SJSA1 (cell line): ENCODE results near the gene NAV2. TPM values are rescaled to one million over a fixed set of nuclear protein-coding genes. Genes with fewer than 3 reads are reported as not detected.

Experiments used
- DNase-seq, 2 experiments: peaks; one replicate each; pipeline ENCODE4 v3.0.0-alpha.2; 2015 to 2020; ENCODE audit warnings: low spot score in 2 of 2, low read depth in 1 of 2
- H3K27ac ChIP-seq: fragments of 250-450 bp; sonication (Bioruptor Pico); 2 replicates; pipeline ENCODE4 v1.5.1; 2020; ENCODE audit warnings: mild to moderate bottlenecking, moderate library complexity
- H3K27me3 ChIP-seq: fragments of 250-450 bp; sonication (Bioruptor Pico); replicated peaks from 2 replicates; pipeline ENCODE4 v1.5.1; 2020; ENCODE audit warnings: mild to moderate bottlenecking, moderate library complexity
- H3K36me3 ChIP-seq: fragments of 250-450 bp; sonication (Bioruptor Pico); 2 replicates; pipeline ENCODE4 v1.5.1; 2020; ENCODE audit warnings: mild to moderate bottlenecking
- H3K4me1 ChIP-seq: fragments of 250-450 bp; sonication (Bioruptor Pico); replicated peaks from 2 replicates; pipeline ENCODE4 v1.6.1; 2021; ENCODE audit warnings: mild to moderate bottlenecking
- H3K4me3 ChIP-seq: fragments of 250-450 bp; sonication (Bioruptor Pico); 2 replicates; pipeline ENCODE4 v1.5.1; 2020; ENCODE audit warnings: mild to moderate bottlenecking
- H3K9me3 ChIP-seq: fragments of 250-450 bp; sonication (Bioruptor Pico); replicated peaks from 2 replicates; pipeline ENCODE4 v1.5.1; 2020; ENCODE audit warnings: mild to moderate bottlenecking
- total RNA-seq: library from RNA; depleted of rRNA; stranded (reverse); fragments of >200 nt; shearing (Covaris generic); gene quantifications from 2 replicates; pipeline ENCODE4 v1.2.3, GENCODE V29; 2014

NAV2 gene
- total RNA-seq, 1 experiment from 2014 or later: 2.6 TPM

DNA sequence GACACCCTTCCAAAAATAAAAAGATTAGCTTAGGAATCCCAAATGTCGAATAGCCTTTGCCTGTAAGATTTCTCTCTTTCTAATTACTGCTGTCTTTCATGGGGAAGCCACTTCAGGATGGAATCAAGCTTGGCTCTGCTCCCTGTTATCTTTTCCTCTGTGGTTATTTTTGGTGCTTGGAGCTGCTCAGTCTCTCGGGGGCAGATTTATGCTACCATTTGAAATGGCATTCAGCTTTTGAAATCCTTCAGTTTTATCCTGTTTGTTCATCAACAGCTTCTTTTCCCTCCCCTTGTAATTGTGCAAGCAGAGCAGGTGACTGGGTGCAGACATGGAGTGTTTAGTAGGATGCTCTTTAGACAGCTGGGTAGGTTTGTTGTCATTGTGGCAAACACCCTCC lies 336.6 kb downstream of the NAV2 start:
- H3K4me3 ChIP-seq: no peak overlapping the region
- H3K36me3 ChIP-seq: peaks cover 13% of the 10 kb centered on the region
- H3K27me3 ChIP-seq: no peaks in the 10 kb centered on the region
- no peaks in the 10 kb centered on the region for H3K9me3 ChIP-seq
- H3K4me1 ChIP-seq: no peaks in the 10 kb centered on the region
- no peak overlapping the region for H3K27ac ChIP-seq
- DNase-seq: no peak

DNA sequence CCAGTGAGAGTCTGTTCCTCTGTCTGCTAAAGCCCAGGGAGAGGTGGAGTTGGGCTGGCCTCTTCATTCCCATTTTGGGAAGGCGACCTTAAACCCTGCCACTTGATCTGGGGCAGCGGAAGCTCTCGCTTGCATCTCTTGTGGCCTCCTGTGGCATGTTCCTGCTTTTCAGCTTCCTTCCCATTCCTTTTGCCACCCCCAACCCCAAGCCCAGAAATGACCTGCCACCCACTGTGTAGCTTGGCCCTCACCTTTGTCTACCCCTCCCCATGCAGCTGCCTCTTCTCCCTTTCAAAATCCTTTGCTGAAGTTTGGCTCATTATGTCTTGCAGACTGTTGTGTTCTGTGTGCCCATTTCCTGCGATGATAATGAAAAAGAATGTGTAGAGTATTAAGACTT lies 337.4 kb downstream of the NAV2 start:
- Histone ChIP-seq H3K27me3 (no peaks in the 10 kb centered on the region), H3K36me3 (peaks cover 14% of the 10 kb centered on the region), H3K4me1 (no peaks in the 10 kb centered on the region), H3K9me3 (no peaks in the 10 kb centered on the region), H3K27ac (no peak overlapping the region), H3K4me3 (no peak overlapping the region)
- no peak for DNase-seq

DNA sequence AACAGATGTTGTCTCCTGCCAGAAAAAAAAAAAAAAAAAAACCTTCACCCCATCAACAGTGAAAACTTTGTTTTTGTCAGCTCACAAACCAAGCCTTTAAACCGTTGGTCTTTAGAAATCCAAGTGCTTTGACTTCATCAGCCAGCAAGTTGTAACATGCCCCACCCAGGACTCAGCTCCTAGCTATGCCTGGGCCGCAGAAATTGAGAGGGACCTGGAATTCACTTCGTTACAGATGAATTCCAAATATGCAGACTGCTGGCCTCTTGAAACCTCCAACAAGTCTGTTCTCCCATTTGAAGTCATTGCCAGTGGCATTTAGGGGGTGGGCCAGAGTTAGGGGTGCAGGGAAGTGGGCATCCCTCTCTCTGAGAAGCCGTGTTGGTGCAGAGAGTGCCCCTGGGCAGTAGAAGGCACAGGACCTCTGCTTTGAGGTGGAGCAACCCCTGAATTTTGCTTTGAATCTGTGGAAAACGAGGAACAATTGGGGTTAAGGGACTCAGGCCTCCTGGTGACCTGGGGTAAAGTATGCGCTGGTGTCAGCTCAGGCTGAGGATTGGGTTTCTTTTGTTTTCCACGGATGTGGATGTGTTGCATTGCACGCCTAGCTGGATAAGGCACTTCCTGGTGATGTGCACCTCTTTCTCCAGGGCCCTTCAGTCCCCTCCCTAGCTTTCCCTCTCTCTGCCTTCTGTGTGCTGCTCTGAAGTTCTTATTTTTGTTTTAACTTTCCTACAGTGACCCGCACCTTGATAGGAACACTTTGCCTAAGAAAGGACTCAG lies 338.1 kb downstream of the NAV2 start:
- Histone ChIP-seq H3K27ac (no peak overlapping the region), H3K36me3 (peaks cover 12% of the 10 kb centered on the region), H3K4me1 (no peaks in the 10 kb centered on the region), H3K4me3 (no peak overlapping the region), H3K27me3 (no peaks in the 10 kb centered on the region), H3K9me3 (no peaks in the 10 kb centered on the region)
- DNase-seq: no peak

DNA sequence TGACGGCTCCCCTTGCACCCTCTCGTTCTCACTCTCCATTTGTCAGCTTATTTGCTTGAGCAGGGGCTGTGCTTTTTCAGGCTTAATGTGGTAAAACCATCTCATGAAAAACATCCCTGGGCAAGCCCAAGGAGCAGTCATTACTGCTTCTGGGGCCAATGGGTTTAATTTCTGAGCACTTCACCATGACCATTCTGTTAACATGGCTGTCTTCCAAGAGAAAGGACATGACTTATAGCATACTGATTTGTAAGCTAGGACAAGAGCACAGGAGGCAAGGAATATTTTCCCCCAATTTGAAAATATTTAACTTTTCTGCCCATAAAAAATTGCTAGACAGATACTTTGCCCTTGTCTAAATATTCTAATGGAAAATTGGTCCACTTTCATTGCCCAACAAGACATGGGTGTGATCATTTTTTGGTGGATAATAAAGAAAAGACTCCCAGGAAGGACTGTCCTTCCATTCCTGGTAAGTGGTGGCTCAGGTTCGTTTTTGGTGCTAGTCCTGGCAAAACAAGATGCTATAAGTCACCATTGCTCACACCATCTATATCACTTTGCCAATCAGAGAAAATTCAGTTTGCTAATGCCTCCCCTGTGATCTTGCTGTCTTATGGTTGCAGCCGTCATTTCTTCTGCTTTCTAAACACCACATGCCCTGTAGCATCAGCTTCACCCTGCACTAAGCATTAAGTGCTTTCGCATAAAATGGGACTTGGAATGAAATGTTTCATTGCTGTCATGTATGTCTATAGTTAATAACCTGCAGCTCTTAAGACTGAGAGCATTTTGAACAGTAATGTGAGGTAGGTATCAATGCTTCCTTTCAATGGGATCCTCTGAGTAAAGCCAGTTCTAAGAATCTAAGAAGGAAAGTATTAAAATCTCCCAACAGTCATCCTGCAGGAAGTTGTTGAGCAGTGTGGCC lies 339.1 kb downstream of the NAV2 start:
- Histone ChIP-seq H3K4me3 (no peak overlapping the region), H3K36me3 (peaks cover 22% of the 10 kb centered on the region), H3K4me1 (no peaks in the 10 kb centered on the region), H3K9me3 (no peaks in the 10 kb centered on the region), H3K27ac (no peak overlapping the region), H3K27me3 (no peaks in the 10 kb centered on the region)
- no peak for DNase-seq

DNA sequence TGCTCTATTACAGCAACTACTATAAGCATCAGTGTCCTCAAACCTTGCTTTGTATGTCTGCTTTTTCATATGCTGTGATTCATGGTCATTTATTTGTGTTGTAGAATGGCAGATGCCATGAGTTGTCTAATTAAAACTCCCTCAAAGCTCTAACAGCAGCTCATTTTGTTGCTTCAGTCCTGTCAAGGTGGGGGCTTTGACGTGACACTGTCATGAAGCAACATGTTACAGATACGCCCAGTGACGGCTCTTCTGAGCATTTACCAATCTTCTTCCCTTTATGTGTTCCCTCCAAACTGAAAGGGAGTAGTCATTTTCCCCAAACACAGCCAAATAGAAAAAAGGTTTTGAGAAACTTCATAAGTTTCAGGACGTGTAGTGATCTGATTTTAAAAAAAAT lies 340.9 kb downstream of the NAV2 start:
- no peaks in the 10 kb centered on the region for H3K4me1 ChIP-seq
- no peak overlapping the region for H3K27ac ChIP-seq
- DNase-seq: no peak
- no peaks in the 10 kb centered on the region for H3K9me3 ChIP-seq
- no peaks in the 10 kb centered on the region for H3K27me3 ChIP-seq
- no peak overlapping the region for H3K4me3 ChIP-seq
- H3K36me3 ChIP-seq: peaks cover 28% of the 10 kb centered on the region

DNA sequence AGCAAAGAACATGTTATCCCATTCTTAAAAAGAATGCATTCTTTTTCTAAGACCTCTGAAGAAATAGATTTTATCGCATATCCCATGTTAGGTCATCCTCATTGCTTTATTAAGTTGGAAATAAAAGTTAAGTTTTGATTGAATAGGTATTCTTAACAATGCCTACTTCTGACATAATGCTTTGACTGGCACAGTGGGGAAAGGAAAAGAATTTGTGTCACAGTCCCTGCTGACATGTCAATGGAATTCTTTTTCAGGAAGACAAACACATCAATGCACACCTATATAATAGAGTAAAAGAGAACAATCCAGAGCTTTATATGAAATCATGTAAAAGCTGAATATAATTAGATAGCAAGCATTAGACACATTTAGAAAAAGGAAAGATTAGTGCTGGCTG lies 341.9 kb downstream of the NAV2 start:
- Histone ChIP-seq H3K4me1 (no peaks in the 10 kb centered on the region), H3K36me3 (peaks cover 25% of the 10 kb centered on the region), H3K27me3 (no peaks in the 10 kb centered on the region), H3K27ac (no peak overlapping the region), H3K4me3 (no peak overlapping the region), H3K9me3 (no peaks in the 10 kb centered on the region)
- no peak for DNase-seq

DNA sequence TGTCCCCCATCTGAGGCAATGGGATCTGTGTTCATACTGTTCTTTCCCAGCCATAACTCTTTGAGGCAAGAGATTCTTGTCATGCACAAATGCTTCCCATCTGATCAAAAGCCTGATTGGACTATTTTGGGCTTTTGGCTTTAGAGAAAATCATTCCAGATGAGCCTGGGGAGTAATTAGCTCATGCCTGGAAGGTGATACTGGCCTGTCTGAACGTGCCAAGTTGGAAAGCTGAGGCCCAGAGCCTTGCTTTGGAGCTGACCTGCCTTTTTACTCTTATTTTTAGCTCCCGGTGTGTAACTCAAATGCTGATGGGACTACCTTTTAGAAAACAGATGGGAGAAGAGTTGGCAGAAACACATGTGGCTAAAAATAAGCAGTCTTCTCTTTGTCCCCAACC lies 342.7 kb downstream of the NAV2 start:
- no peaks in the 10 kb centered on the region for H3K4me1 ChIP-seq
- H3K9me3 ChIP-seq: no peaks in the 10 kb centered on the region
- no peak overlapping the region for H3K27ac ChIP-seq
- no peak for DNase-seq
- H3K4me3 ChIP-seq: no peak overlapping the region
- no peaks in the 10 kb centered on the region for H3K27me3 ChIP-seq
- peaks cover 25% of the 10 kb centered on the region for H3K36me3 ChIP-seq

DNA sequence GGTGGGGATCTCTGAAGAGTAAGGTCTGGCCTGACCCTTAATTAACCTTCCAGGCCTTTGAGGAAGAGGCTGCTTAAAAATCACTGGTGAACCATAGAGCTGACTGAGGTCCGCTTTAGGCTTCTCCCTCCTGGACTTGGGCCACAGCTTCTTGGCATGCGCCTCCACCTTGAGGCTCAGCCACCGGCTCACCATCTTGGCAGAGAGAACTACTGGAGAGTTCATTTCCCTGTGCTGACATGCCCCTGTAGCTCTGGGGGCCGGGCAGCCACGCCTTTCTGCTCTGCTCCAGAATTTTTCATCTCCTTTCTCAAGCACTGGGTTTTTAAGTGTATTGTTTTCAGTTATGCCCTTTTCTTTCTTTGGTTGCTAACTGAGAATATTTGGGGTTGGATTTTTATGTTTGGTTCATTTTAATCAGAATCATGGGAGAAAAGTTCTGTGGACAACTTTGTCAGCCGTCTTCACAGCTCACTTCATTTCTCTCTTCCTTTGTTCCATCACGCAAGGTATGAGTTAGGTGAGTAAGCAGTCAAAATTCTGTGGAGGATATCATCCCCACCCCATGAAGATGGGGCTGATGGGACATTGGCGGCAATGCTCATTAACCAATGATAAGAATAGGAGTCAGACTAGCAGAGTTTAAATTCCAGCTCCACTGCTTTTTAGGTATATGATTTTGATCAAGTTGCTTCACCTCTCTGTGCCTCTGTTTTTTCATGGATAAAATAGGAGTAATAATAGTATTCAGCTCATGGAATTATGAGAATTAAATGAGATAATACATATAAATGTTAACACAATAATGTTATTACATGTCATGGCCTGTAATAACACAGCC lies 343.7 kb downstream of the NAV2 start:
- Histone ChIP-seq H3K27me3 (no peaks in the 10 kb centered on the region), H3K9me3 (no peaks in the 10 kb centered on the region), H3K4me1 (no peaks in the 10 kb centered on the region), H3K36me3 (peaks cover 25% of the 10 kb centered on the region), H3K4me3 (no peak overlapping the region), H3K27ac (no peak overlapping the region)
- DNase-seq: no peak

DNA sequence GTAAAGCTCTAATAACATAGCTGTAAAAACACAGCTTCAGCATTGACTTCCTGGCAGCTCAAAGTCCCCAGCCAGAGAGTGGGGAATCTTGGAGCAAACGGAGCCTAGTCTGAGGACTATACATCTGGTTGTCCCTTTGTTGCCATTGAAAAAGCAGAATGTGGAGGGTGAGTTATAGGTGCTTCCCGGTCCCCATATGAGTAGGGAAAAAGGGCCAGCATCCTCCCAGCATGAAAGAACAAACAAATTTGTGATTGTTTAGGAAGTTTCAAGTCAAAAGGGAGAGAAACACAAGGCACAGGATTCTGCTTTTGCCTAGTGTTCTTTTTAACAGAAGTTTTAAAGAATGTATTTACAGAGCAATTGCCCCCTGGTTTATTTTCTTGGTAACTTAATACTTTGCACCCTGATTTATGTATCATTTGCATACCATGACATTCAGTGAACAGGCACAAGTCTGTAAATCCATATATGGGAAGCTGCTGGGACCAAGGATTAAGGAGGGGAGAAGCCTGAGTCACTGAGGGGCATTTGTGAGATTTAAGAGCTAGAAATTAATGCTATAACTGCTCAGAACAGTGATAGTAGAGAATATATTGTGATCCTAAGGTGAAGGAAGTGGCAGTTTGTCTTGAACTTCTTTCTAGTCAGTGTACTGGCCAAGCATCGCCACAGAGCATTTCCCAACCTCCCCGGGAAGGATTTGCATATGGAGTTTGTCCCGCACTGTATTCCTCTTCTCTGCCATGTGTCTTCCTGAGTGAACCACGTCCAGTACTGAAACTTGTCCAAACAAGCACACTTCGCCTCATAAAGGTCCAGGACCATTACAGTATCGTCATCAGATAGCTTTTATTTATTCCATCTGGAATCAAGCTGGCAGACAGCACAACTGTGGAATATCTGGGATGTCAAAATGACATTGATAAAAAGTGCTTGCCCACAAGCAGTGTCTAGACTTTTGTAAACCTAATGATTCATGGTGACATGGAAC lies 344.6 kb downstream of the NAV2 start:
- H3K4me1 ChIP-seq: no peaks in the 10 kb centered on the region
- H3K9me3 ChIP-seq: no peaks in the 10 kb centered on the region
- peaks cover 25% of the 10 kb centered on the region for H3K36me3 ChIP-seq
- no peak overlapping the region for H3K27ac ChIP-seq
- H3K4me3 ChIP-seq: no peak overlapping the region
- DNase-seq: no peak
- no peaks in the 10 kb centered on the region for H3K27me3 ChIP-seq

DNA sequence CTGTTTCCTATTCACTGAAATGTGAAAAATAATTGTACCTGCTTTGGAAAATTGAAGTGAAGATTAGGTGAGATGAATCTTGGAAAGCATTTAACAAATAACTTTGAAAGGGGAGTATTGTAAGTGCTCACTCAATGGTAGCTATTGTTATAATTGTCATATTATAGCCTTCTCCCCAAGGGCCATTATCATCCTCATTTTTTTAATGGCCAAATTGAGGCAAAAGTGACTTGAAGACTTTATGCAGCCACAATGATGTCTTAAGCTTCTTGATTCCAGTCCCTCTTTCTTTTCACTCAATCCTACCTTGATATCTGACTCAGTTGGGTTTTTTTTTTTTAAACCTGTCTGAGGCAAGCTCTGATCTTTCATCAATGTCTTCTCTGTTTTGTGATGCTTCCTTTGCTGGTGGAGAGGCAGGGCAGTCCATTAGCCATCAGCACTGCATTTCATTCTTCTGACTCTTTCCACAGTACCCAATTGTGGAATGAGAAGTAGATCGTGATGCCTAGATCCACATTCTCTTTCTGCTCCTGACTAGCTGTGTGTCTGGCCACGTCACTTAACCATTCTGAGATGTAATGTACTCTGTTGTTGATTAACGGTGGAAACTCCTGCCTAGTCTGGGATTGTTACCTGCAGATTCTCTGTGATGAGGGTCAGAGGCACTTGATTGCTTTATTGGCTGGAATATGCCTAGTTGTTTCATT lies 346.3 kb downstream of the NAV2 start:
- DNase-seq: no peak
- Histone ChIP-seq H3K4me3 (no peak overlapping the region), H3K4me1 (no peaks in the 10 kb centered on the region), H3K27ac (no peak overlapping the region), H3K9me3 (no peaks in the 10 kb centered on the region), H3K27me3 (no peaks in the 10 kb centered on the region), H3K36me3 (peaks cover 25% of the 10 kb centered on the region)

DNA sequence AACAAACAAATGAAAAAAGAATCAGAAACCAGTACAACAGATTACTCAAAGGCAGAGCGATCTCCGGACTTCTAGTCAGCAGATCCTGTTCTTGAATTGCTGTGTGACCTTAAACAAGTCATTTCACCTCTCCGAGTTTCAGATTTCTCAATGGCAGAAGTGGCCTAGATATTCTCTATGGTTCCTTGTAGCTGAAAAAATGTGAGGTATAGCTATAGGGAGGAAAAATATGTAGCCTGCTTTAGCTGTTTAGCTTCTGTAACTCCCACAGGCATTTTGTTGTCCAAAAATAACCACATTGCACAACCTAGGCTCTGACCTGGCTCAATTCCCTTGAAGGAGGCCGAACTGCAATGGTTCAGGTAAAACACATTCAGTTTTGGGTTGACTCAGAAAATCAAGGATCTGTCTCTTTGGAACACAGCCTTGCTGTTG lies 347.0 kb downstream of the NAV2 start:
- Histone ChIP-seq H3K4me3 (no peak overlapping the region), H3K36me3 (peaks cover 25% of the 10 kb centered on the region), H3K9me3 (no peaks in the 10 kb centered on the region), H3K4me1 (no peaks in the 10 kb centered on the region), H3K27me3 (no peaks in the 10 kb centered on the region), H3K27ac (no peak overlapping the region)
- no peak for DNase-seq

DNA sequence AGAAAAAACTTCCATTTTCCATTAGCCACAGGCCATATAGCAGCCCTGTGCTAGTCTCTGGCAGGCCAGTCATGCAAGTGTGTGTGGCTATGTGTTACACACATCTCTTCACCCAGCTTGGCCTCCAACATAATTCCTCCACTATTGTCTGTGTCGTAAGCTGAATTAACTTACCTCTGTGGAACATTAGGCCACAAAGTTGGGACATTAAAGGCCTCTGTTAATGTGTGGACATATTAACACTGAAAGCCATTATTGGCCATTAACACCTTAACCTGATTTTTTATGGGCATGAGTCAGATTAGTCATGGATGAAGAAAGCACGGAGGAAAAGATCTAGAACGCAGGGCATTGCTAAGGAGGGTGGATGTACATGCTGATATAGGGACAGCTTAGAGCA lies 347.5 kb downstream of the NAV2 start:
- no peak for DNase-seq
- no peaks in the 10 kb centered on the region for H3K27me3 ChIP-seq
- H3K9me3 ChIP-seq: no peaks in the 10 kb centered on the region
- H3K27ac ChIP-seq: no peak overlapping the region
- H3K4me3 ChIP-seq: no peak overlapping the region
- peaks cover 21% of the 10 kb centered on the region for H3K36me3 ChIP-seq
- no peaks in the 10 kb centered on the region for H3K4me1 ChIP-seq
